HG03060 (cell line): Measurements from ENCODE around the gene MOB3B.

Experiments
- ATAC-seq: cut with Tn5 transposase; IDR thresholded peaks from one replicate; pipeline ENCODE4 v1.9.1; 2021; ENCODE audit warnings: low read depth, moderate number of reproducible peaks; ENCODE audit not compliant: unreplicated experiment

MOB3B gene

DNA sequence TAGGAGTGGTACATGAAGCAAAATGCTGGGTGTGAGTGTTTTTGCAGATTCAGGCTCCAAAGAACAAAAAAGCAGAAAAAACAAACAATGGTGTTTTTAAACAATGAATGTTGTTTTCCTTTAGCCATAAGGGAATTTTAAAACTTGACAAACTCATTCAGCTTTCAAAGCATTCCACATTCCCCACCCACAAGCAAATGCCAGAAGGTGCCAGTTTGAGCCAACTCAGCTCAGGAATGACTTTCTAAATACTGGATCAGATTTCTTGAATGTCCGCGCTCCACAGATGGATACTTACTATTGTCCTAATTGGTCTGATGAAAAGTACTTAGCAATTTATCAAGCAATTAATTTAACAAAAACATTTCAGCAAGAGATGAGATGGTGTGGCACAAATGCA, 12.9 kb upstream of the MOB3B start:
- no peak for ATAC-seq

- no peak for ATAC-seq
Measured at GRCh38 chr9:27541740-27542139, 12.1 kb upstream of the MOB3B start.

GRCh38 chr9:27540502-27540901, 10.9 kb upstream of the MOB3B start:
- ATAC-seq: no peak

DNA sequence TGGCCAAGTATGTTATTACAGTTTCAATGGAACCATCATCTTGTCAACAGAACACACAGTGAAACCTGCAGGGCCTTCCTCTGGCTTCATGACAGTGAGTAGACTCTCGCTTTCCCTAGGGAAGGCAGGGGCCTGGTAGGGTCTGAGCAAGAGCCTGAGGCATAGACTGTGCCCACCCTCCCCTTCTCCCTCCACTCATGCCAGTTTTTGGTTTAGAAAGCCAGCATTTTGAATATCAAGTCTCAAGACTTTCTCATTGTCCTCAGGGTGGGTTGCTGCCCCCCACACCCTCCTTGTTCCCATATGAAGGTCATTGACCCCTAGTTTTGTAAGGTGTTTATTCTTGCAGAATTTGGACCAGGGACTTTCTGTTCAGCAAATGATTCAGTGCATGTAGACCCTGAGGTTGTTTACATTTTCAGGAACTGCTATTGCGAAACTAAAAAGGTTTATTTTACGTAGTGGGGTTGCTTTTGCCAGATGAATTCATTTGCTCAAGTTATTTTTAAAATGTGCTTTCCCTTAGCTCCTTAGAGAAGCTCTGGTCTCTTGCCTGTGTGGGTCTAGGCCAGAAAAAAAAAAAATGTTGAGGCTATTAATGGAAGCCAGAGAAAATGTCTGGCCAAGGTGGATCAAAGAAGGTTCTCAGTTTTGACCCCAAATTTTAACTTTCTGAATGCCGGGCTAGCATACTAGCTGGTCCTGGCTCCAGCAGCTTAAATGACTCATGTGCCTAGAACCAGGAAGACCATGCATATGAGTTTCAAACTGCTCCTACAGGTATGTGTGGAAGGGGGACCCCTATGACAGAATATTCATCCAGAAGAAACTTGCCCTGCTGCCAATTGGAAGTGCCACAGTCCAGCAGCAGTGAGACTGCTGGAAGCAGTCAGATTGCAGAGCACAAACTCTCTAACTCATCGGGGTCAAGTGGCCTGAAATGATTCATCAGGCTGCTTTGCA, 10.1 kb upstream of the MOB3B start:
- no peak for ATAC-seq

- ATAC-seq: peak; percentile 30
Measured at GRCh38 chr9:27538647-27539046, 9.0 kb upstream of the MOB3B start.

DNA sequence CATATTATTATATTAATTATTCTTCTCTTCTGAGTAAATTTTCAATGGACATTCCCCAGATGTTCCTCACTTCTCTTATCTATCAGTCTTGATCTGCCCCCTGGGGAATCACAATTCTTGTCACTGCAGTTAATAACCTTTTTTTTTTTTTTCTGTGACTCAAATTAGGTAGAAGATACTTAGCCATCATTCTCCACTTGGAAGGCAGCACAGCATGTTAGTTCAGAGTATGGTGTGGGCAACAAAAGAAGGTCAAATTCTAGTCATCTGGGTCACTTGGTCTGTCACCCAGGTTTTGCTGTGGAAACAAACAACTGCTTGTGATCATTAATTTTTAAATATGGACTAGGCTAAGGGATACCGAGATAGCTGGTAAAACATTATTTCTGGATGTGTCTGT, 8.1 kb upstream of the MOB3B start:
- no peak for ATAC-seq

DNA sequence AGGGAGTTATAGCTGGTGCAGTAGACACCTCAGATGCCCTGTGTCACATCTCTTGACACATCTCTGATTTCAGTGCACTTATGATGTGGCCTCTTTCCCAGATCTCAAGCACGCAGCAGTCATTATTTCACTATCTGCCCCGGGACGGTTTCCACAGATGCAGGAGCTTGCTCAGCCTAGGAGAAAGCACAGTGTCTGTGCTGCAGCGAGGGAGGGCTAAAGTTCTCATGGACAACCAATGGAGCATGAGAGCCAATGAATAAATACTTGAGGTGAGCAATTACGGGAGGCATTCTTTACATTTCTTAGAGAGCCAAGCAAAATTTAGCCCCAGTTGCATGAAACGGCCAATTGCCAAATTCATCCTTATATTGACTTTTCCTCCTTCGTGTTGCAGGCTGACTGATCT, 7.4 kb upstream of the MOB3B start:
- ATAC-seq: no peak

DNA sequence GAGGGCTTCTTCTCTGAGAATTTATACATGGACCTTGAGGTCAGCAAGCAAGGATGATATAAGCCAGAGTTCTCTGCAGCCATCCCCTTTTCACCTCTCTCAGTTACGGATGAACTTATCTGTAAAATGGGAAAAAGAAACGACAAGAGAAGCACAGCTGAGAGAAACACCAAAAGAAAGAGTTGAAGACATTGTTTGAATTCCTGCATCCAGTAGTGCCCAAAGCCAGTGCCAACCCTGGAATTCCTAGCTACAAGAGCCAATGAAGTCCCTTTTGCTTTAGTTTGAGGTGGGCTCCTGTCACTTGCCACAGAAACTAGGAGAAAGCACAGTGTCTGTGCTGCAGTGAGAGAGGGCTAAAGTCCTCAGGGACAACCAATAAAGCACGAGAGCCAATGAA, 6.6 kb upstream of the MOB3B start:
- no peak for ATAC-seq

DNA sequence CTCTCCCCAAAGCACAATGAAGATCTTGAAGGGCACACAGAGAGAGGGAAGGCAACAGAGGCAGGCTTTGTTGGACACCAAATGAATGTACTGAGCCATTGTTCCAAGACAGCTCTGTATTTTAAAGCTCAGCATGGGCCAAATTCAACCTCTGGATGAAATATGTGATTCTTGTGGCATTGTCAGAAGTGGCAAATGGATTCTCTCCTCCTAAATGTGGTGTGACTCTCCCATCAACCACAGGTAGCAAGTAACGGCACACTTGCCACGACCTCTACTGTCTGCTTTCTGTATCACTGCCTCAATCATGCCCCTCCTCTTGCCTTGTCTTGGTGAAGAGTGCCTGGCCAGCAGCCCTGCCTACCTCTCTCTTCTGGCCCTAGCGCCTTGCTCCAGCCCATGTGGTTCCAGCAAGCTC, 6.1 kb upstream of the MOB3B start:
- no peak for ATAC-seq

GRCh38 chr9:27534658-27535209, 5.1 kb upstream of the MOB3B start:
- no peak for ATAC-seq

GRCh38 chr9:27534131-27534530, 4.5 kb upstream of the MOB3B start:
- no peak for ATAC-seq

- ATAC-seq: no peak
Measured at GRCh38 chr9:27533311-27533710, 3.7 kb upstream of the MOB3B start.

GRCh38 chr9:27532046-27532445, 2.4 kb upstream of the MOB3B start:
- ATAC-seq: no peak

- ATAC-seq: no peak
Measured at GRCh38 chr9:27530915-27531755, 1.5 kb upstream of the MOB3B start.

- ATAC-seq: no peak
Measured at GRCh38 chr9:27528886-27529315, 713 bp downstream of the MOB3B start.

DNA sequence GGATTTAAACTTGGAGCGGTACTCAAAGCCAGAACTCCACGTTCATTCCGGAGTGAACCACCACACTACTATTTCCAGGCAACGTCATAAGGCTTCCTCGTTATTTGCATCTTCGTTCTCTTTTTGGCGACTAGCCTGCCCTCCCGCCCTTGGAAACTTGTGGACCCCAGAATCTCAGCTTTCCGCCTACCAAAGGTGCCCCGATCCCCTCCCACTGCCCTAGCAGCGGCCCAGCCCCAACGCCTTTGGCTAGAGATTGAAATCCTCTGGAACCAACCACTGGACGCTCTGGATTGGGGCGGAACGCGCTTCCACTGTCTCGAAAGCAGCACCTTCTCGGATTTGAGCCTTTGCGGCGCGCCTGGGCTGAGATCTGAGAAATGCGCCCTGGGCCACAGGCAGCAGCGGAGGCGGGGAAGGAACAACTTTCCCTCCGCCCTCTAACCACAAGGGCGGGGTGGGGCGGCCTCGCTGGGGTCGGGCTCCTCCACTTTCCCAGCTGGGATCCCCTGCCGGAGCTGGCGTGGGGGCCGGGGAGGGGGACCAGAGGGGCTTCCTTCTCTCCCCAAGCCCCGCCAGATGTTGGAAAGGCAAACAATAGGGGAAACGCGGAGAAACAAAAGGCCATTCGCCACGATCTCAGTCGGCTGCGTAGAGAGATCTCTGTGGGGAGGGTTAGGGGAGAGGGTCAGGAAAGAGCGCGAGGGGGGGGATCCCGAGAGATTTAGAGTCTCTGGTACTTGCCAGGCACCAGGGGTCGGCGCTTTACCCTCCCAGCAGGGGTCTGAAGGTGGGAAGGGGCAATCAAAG, 1.3 kb downstream of the MOB3B start:
- peak; percentile 44 for ATAC-seq

DNA sequence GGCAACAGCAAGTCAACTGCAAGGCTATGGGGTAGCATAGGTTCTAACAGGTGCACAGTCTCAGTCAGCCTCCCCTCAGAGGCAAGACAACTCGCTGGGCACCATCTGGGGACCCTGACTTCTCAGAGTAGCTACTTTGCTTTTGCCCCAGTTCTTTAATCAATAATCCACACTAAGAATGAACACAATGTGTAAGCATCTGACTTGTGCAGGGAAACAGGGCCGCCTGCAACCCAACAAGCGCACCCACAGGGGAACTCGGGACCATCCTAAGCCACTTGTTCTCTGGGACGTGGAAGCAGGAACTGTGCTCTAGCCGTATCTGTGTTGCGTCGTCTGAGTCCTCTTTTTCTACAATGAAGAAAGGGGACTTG, 1.9 kb downstream of the MOB3B start:
- ATAC-seq: no peak

DNA sequence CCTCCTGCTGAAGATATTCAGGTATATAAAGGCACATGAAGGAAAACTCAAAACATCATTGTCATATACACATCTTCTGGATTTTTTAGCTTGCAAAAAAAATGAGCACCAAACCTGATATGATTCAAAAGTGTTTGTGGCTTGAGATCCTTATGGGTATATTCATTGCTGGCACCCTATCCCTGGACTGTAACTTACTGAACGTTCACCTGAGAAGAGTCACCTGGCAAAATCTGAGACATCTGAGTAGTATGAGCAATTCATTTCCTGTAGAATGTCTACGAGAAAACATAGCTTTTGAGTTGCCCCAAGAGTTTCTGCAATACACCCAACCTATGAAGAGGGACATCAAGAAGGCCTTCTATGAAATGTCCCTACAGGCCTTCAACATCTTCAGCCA, 5.4 kb downstream of the MOB3B start, which contains the start of gene IFNK:
Gene IFNK, plus strand, starts transcription at position 55 of the 400 bp plus-strand sequence. Its CDS starts 47 bp downstream, at position 102.
- ATAC-seq: no peak

DNA sequence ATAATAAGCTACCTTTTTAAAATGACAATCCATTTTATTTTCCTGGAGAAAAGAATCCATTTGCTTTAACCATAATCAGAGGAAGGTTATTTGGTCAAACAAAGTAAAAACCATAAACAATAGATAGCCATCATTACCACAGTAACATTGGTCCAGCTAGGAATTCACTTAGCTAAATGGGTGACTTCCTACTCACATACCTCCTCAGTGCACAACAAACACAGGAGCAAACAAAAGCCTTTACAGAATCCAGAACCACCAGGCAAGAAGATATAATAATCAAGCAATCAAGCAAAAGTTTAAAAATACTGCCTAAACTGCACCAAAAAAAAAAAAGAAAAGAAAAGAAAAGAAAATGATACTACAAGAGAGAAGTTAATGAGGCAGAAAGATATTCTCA, 6.5 kb downstream of the MOB3B start:
- no peak for ATAC-seq

DNA sequence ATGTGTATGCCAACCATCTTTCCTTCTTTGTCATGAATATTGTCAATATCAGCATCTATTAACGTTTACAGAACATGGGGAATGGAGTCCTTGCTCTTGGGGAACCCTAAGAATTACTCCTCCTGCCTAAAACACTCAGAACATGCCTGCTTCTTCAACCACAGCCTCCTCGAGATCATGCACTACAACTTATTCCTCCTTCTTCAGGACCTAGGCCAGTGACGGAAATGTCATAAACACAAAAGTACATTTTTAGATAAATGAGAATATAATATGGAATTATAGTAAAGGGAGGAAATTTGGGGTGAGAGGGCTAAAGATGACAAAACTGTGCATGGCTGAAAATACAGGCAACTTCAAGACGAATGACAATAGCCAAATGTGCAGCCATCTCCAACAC, 8.6 kb downstream of the MOB3B start:
- no peak for ATAC-seq
